ENCODE measurements around the gene PRDM5.
"Not testable (repeated sequence)": the region's sequence is repeated elsewhere in the genome, so short reads cannot be mapped to it uniquely, and the experiment has no call there.

The PRDM5 gene

DNA sequence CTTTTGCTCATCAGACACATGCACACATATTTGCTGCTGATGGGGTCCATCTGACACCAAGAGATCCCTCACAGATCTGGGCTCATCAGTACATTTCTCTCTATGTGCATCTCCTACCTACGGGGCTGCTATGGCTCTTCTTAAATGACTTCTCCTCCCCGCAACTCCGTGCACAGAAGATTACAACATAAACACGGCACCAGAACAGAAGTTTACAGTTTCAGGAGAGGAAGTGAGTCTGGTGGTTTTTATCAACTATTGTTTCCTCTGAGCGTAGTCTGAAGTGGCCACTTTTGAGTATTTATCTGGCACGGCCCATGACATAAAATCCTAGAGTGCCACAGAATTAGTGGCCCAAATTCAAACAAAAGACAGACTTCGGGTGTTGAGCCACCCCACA, 263.8 kb downstream of the PRDM5 start:
- TF ChIP-seq, protein P1, sequence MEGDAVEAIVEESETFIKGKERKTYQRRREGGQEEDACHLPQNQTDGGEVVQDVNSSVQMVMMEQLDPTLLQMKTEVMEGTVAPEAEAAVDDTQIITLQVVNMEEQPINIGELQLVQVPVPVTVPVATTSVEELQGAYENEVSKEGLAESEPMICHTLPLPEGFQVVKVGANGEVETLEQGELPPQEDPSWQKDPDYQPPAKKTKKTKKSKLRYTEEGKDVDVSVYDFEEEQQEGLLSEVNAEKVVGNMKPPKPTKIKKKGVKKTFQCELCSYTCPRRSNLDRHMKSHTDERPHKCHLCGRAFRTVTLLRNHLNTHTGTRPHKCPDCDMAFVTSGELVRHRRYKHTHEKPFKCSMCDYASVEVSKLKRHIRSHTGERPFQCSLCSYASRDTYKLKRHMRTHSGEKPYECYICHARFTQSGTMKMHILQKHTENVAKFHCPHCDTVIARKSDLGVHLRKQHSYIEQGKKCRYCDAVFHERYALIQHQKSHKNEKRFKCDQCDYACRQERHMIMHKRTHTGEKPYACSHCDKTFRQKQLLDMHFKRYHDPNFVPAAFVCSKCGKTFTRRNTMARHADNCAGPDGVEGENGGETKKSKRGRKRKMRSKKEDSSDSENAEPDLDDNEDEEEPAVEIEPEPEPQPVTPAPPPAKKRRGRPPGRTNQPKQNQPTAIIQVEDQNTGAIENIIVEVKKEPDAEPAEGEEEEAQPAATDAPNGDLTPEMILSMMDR (IDR thresholded peaks at IDR 0.05; ENCODE audit: low read depth, low read length, missing control alignments) = no peak
- H3K4me3 ChIP-seq (ENCODE audit: low read depth, low read length) = no peak overlapping the region
- in situ Hi-C loops (cut with HindIII; ENCODE audit: low sequenced_read_pairs) = no loop called here
- DNase-seq (ENCODE audit: low read depth) = no peak

DNA sequence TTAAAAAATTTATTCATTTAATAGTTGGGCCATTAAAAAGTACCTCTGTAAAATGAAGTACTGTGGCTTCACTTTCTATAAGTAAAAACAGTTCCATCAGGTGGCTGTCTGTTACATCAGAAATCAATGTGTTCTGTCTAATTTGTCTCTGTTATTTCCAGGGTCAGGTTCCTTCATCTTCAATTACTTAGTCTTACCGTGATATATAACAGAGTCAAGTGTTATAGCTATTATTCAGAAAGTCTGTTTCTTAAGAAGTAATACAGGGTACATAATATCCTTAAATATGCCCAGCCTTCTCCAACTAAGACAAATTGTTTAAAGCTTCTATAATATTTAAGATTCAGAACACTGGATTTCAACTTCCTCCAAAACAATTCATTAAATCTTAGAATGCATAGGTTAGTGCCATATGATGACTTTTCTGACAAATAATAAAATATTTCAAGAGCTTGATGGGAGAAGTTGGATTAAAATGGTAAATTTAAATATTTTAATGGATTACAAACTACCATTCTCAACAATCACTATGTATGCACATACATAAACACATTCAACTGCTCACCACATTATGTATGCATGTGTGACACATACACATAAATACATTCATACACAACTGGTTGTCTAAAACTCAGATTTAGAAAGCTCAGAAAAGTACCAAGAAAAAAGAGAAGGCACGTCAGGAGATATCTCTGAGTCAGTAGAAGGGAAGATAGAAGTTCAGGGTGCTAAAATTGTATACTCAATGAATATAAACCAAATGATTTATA, 268.5 kb downstream of the PRDM5 start:
- H3K4me3 ChIP-seq (ENCODE audit: low read depth, low read length) = no peak overlapping the region
- in situ Hi-C loops (cut with HindIII; ENCODE audit: low sequenced_read_pairs) = no loop called here
- TF ChIP-seq, protein P1 (IDR thresholded peaks at IDR 0.05; ENCODE audit: low read depth, low read length, missing control alignments) = no peak
- no peak for DNase-seq (ENCODE audit: low read depth)

DNA sequence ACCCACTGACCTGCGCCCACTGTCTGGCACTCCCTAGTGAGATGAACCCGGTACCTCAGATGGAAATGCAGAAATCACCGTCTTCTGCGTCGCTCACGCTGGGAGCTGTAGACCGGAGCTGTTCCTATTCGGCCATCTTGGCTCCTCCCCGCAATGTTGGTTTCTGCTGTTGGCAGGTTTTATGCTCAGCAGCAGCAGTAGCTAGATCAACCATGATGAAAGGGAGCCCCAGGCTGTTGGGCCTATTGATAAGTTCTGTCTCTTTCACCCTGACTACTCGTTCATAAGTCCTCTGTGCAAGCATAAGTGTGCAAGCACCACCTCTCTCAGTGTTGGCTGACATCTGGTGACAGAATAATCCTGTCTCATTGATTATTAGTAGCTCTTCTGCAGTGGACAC, 274.2 kb downstream of the PRDM5 start:
- in situ Hi-C loops (cut with HindIII; ENCODE audit: low sequenced_read_pairs); DNase-seq (ENCODE audit: low read depth); H3K4me3 ChIP-seq (ENCODE audit: low read depth, low read length): not testable (repeated sequence)

Measured in astrocyte of the cerebellum (primary cell).